HG03442 (cell line): ENCODE data around the gene GCNT1.
"Not testable (repeated sequence)": the region's sequence is repeated elsewhere in the genome, so short reads cannot be mapped to it uniquely, and the experiment has no call there.

Experiments
- ATAC-seq: cut with Tn5 transposase; IDR thresholded peaks from one replicate; pipeline ENCODE4 v1.9.1; 2021; ENCODE audit warnings: mild to moderate bottlenecking, moderate library complexity; ENCODE audit not compliant: unreplicated experiment

Gene GCNT1

DNA sequence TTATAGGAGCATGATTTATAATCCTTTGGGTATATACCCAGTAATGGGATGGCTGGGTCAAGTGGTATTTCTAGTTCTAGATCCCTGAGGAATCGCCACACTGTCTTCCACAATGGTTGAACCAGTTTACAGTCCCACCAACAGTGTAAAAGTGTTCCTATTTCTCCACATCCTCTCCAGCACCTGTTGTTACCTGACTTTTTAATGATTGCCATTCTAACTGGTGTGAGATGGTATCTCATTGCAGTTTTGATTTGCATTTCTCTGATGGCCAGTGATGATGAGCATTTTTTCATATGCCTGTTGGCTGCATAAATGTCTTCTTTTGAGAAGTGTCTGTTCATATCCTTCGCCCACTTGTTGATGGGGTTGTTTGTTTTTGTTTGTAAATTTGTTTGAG is 20.4 kb downstream of the GCNT1 start:
- ATAC-seq = not testable (repeated sequence)

DNA sequence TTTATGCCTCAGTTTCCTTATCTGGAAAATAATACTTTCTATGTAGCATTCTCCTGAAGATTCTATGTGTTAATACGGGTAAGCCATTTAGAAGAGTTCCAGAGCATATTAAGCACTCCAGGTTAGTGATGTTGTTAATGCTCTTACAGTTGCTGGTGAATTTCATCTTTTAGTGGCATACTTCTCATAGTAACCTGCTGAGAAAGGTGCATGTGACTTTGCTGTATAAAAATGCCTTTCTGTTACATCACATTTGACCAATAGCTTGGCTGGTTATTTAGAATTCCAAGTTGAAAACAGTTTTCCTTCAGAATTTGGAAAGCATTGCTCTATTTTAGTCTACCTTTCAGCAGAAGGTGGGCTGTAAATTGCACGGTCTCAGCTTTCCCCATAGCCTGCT is 27.2 kb downstream of the GCNT1 start:
- ATAC-seq = no peak

DNA sequence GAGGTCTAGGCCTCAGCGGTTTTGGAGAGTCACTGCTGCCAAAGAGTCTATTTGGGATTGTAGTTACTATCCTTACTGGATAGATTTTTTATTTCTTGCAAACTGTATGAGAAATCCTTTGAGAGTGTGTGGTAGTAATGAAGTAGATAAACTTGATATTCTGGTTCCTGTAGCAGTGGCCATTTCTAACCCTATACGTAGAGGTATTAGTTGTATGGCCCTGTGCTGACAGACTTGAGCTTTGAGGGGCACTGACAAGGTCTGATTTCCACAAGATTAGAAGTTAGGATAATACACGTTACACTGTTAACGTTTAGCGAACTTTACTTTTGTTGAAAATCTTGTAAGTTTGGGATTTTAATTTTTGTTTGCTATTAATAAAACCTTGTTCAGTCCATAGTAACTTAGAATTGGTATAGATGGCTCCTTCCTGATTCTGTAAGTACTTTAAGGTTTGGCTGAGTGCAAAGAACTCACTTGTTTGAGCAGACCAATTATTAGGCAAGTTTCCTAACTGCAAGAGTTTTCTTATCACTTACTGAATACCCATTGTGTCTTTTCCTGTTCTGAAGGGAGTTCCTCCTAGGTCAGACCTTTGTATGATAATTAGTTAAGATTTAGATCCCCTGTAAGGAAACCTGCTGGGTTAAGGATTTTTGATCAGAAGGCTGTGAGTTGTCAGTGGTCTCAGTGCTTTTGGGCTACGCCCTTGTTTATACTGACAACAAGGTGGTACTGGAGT is 31.4 kb downstream of the GCNT1 start:
- no peak for ATAC-seq

DNA sequence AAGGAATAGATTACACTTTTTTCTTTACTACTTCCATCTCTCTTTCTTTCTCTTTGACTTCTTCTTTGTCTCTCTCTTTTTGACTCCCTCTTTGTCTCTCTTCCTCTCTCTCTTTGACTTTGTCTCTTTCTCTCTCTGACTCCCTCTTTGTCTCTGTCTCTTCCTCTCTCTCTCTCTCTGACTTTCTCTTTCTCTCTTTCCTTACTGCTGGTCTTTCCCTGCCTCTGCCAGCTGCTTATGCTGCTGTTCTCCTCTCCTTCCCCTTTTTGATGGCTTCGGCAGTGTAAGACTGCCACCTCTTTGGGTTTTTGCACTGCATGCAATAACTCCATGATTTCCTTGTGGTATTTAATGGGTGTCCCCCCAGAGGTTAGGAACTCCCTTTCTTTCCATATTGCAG is 32.1 kb downstream of the GCNT1 start:
- not testable (repeated sequence) for ATAC-seq

DNA sequence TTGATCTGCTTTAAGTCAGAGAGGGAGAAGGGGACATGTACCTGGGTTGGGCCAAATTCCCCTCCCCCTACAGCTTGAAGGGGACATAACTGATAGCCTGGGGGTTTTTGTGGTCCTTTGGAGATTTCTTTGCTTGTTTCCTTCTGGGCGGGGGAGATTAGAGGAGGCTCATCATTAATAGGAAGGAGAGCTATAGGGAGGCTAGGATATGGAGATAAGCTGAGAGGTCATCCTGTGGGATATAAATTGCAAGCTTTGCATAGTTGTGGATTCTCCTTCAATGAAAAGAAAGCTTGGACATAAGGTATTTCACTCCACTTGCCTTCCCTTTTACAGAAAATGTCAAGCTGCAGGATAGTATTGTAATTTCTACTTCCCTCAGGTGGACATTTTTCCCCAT is 34.5 kb downstream of the GCNT1 start:
- not testable (repeated sequence) for ATAC-seq

DNA sequence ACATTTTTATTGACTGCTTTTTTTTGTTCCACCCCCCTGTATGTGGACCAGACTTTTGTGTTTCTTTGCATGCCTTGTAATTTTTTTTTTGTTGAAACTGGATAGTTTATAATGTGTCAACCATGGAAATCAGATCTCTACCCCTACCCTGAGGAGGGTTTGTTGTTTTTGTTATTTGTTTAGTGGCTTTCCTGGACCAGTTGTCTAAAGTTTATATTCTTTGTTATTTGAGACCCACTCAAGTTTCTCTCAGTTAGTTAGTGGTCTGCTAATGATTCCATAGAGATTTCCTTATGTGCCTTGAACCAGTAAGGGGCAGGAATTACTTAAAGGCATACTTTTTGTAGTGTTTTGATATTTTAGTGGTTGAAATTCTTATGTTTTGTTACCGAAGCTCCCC is 41.1 kb downstream of the GCNT1 start:
- no peak for ATAC-seq

DNA sequence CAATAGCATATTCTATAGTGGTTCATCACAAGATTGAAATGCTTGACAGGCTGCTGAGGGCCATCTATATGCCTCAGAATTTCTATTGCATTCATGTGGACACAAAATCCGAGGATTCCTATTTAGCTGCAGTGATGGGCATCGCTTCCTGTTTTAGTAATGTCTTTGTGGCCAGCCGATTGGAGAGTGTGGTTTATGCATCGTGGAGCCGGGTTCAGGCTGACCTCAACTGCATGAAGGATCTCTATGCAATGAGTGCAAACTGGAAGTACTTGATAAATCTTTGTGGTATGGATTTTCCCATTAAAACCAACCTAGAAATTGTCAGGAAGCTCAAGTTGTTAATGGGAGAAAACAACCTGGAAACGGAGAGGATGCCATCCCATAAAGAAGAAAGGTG is 43.8 kb downstream of the GCNT1 start:
- no peak for ATAC-seq

DNA sequence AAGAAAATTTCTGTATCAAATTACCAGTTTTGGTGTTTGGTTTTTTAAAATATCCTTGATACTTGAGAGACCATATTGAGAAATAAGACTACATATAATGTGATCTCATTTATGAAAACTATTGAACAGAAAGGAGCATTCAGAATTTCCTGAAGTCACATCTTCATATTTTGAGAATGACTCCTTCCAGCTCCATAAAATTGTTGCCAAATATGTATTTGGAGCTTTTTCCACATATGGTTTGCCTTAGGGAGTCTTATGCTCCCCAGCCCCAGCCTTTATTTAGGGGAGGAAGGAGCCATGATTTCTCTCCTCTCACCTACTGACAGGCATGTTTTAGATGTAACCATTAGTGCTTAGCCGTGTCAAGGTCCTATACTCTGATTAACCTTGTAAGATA is 51.1 kb downstream of the GCNT1 start:
- no peak for ATAC-seq

DNA sequence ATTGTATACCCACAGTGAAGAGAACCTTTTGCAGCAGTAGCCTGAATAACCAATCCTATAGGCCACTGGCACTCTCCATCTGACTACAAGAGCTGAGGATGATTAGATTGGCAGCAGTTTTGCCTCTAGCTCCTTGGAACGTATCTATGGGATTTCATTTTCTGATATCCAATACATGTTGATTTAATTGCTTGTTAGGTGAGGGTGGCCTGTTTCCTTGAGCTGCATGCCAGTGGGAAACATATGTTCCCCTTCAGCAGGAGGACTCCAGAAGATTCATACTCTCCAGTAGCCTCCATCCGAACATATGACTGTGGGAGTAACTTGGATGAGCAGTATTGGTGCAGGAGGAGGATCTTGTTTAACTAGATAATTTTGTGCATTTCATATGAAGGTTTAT is 51.5 kb downstream of the GCNT1 start:
- ATAC-seq = no peak

DNA sequence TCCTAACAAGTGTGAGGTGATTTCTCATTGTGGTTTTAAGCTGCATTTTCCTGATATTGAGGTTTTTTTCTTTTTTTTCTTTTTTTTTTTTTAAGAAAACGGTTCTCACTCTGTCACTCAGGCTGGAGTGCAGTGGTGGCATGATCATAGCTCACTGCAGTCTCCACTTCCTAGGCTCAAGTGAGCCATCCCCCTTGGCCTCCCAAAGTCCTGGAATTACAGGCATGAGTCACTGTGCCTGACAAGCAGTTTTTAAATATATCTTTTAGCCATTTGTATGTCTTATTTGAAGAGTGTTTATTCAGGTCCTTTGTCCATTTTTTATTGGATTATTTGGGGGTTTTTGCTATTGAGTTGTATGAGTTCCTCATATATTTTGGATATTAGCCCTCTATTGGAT is 53.8 kb downstream of the GCNT1 start:
- no peak for ATAC-seq

DNA sequence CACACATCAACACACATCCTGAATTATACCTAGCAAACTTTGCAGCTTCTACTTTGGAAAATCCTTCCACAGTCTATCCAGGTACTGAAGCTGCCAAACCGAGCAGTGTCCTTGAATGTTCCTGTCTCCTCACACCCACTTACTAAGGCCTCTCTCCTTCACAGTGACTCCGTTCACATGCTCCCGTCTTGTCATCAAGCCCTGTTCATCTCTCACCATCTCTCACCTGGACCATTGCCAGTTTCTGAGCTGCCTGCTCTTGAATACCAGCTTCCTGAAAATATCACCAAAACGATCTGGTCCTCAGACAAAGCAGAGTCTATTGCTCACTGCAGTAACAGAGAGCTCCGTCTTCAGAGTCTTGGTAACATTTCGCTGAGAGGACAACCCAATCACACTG is 57.4 kb downstream of the GCNT1 start:
- peak; percentile 48 for ATAC-seq

DNA sequence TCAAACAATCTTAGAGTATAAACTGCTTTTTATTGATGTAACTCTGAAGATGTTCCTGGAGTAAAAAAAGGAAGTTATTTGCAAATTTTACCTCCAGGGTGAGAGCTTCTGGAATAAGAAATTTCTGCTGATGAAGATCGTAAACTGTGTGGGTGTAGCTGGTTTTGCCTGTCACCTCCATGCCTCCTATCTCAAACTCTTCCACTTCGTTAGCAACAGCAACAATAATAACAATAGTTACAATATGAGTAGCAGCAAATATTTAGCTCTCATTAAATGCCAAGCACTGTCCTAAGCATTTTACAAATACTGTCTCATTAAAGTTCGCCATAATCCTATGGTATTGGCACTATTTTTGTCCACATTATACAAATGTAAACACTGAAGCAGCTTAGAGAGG is 57.9 kb downstream of the GCNT1 start:
- ATAC-seq = peak; percentile 74

DNA sequence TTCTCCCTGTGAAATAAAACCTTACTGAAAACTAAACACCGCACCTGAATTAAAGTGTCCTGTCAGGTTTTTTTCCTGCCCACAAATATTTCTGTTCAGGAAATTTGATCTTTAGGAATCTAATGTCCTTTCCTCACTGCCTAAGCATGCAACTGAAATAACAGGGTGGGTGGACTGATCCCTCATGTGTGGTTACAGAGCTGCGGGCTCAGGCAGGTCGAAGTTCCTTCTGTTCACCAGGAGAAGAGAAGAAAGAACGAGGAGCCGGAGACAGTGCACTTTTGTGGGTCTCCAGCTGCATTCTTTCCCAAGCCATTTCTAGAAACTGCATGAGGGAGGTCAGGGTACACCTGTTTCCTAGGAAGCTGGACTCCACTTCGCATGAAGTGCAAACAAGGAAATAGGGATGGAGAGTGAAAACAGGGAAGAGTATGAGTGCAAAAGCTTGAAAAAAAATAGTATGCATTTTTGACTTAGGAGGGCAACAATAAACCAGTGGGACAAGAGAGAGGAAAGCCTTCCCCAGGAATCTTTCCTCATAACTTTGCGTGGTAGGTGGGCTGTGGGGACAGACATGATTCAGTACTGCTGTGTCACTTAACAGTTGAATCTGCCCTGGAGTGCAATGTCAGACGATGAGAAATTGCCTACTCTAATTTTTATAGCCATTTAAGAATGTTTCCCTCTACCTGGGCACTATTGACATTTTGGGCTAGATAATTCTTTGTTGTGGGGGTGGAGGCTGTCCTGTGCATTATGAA is 60.3 kb downstream of the GCNT1 start:
- no peak for ATAC-seq

DNA sequence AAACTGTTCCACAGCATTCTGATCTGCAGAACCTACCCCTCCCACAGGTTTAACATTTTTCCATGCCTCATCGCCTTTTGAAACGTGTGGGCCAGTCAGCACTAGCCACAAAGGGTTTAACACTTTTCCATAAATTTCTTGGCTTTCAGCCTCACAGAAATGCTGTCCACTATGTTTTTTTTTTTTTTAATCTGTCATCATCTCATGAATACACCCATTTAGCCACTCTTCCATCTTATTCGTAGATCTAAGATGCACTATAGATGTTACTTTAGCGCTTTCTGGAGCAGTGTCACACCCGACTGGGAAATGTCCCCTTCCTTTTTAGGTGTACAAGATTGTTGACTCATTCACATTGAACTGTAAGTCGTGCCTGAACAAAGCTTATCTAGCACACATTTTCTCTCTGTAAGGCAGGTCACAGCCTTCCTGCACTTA is 62.3 kb downstream of the GCNT1 start:
- ATAC-seq = no peak

DNA sequence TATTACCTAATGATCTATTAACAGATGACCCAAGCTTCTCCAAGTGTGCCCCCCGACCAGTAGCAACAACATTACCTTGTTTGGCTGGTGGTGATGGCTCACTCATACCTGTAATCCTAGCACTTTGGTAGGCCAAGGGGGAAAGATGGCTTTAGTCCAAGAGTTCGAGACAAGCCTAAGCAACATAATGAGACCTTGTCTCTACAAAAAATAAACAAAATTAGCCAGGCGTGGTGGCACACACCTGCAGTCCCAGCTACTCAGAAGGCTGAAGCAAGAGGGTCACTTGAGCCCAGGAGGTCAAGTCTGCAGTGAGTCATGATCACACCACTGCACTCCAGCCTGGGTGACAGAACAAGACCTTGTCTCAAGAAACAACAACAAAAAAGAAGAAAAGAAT is 62.9 kb downstream of the GCNT1 start:
- no peak for ATAC-seq

DNA sequence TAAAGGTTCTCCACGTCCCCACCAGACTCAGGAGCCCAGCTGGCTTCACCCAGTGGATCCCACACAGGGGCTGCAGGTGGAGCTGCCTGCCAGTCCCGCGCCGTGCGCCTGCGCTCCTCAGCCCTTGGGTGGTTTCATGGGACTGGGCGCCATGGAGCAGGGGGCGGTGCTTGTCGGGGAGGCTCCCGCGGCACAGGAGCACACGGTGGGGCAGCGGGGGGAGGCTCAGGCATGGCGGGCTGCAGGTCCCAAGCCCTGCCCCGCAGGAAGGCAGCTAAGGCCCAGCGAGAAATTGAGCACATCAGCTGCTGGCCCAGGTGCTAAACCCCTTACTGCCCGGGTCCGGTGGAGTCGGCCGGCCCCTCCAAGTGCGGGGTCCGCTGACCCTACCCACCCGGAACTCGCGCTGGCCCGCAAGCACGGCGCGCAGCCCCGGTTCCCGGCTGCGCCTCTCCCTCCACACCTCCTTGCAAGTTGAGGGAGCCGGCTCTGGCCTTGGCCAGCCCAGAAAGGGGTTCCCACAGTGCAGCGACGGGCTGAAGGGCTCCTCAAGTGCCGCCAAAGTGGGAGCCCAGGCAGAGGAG is 64.7 kb downstream of the GCNT1 start:
- not testable (repeated sequence) for ATAC-seq

DNA sequence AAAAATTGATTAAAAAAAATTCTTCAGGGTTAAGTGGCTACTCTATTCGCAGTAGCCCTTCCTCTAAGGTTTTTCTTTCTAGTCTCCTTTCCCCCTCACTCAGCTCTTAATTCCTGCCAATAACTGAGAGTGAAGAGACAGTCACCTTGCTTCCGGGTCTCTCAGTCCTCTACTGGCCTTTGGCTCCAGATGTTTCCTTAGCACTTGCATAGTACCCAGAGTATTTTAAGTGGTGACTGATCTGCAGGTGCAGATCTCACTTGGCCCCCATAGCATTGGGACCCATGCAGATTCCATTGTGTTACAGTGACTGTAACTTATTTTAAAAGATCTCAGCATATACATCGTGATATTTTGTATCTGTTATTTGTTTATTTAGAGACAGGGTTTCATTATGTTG is 66.2 kb downstream of the GCNT1 start:
- no peak for ATAC-seq

DNA sequence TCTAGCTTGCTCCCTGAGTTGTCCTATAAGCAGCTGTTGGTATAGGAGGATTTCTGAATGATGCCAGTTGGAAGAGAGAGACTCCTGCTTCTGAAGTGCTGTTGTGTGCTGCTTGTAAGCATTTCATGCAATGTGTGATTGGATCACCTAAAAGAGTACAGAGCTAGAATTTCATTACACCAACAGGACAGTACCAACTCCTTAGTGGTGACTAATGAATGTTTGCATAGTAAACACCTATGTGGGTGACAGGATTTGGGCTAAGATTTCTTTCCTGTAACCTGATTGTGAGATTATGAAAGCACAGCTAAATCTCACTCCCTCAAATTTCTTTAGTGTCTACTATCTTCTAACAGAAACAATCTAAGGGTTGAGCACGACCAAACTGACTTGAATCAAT is 67.0 kb downstream of the GCNT1 start:
- ATAC-seq = no peak

DNA sequence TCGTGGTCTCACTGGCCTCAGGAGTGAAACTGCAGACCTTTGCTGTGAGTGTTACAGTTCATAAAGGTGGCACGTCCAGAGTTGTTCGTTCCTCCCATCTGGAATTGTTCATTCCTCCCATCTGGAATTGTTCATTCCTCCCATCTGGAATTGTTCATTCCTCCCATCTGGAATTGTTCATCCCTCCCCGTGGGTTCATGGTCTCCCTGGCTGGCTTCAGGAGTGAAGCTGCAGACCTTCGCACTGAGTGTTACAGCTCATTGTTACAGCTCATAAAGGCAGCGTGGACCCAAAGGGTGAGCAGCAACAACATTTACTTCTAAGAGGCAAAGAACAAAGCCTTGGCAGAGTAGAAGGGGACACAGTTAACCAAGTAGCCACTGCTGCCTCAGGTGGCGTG is 69.1 kb downstream of the GCNT1 start:
- no peak for ATAC-seq

DNA sequence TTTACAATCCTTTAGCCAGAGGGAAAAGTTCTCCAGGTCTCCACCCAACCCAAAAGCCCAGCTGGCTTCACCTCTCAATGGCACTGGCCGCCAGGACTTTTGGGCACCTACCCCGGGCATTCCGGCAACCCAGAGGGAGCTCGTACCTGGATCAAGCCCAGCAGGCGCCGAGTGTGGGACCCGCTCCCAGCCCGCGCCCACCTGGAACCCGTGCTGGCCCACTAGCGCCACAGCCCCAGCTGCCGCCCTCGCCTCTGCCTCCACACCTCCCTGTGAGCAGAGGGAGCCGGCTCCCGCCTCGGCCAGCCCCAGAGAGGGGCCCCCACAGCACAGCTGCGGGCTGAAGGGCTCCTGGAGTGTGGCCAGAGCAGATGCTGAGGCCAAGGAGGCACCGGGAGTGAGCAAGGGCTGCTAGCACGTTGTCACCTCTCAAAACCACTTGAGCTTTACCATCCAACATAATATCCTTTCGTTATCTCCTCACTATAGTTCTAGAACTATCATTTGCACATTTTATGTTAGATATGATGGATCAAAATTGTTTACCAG is 69.7 kb downstream of the GCNT1 start:
- no peak for ATAC-seq

DNA sequence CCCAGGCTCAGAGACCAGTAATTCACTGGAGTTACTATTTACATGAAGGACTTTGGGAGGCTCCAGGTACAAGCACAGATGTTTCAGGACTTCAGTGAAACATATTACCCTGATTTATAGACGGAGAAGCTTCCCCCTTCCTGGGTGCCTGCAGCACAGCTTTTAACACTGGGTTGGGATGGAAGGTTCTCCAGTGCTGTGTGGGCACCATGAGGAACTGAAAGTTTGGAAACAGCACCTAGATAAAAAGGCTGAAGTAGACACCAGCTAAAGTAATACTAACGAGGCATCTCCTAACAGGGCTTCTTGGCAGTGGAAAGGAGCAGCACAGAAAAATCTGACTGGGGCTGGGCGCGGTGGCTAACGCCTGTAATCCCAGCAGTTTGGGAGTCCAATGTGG is 70.7 kb downstream of the GCNT1 start:
- no peak for ATAC-seq
